Measurements from ENCODE around the gene ICA1.

- TF ChIP-seq CTCF (conservative IDR thresholded peaks at IDR 0.05; ENCODE audit: low read length): no peak
- no peak for TF ChIP-seq EZH2phosphoT487 (IDR thresholded peaks at IDR 0.05; ENCODE audit: borderline replicate concordance)
These were observed 1.1 kb upstream of the ICA1 start for GRCh38 chr7:8263048-8263447.
